ENCODE results near the gene LZTS3.
A peak's percentile ranks its signal among the peaks of the same experiment; 100 is the strongest.
"Not testable (repeated sequence)": the region's sequence is repeated elsewhere in the genome, so short reads cannot be mapped to it uniquely, and the experiment has no call there.

Gene LZTS3

GRCh38 chr20:3192226-3193015 is 19.1 kb upstream of the LZTS3 start:
- DNase-seq (ENCODE audit: low spot score), result no peak

- DNase-seq (ENCODE audit: low spot score), result no peak
These were observed 17.3 kb upstream of the LZTS3 start for GRCh38 chr20:3190681-3191111.

DNA sequence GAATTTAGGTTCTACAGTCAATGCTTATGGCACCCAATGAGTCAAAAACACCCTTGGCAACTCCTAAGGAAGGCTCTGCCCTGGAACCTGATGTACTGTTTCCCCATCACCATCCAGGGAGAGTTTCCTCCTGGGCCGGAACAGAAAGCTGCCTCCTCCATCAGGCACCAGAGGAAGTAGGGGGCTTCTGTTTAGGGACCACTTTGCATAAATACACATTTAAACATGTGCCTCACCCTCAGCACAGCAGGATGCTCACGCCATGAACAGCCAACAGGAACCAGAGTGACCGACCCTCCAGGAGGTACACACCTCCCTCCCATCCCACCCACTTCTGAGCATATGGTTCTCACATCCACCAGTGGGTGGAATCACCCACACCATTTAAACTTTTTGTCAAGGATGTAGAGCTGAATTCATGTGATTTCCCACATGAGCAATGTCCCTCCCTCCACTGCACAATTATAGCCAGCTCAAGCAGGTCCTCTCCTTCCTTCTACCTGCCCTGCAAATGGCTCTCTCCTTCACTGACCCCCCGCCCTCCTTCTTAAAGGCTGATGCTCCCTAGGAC is 16.3 kb upstream of the LZTS3 start:
- DNase-seq (ENCODE audit: low spot score), result no peak

- DNase-seq (ENCODE audit: low spot score), result no peak
These were observed 15.6 kb upstream of the LZTS3 start for GRCh38 chr20:3188823-3189413.

- DNase-seq (ENCODE audit: low spot score), result not testable (repeated sequence)
These were observed 14.5 kb upstream of the LZTS3 start for GRCh38 chr20:3187861-3188260.

- DNase-seq (ENCODE audit: low spot score), result no peak
These were observed 10.7 kb upstream of the LZTS3 start for GRCh38 chr20:3183896-3184612.

- not testable (repeated sequence) for DNase-seq (ENCODE audit: low spot score)
These were observed 9.1 kb upstream of the LZTS3 start for GRCh38 chr20:3182429-3182828.

DNA sequence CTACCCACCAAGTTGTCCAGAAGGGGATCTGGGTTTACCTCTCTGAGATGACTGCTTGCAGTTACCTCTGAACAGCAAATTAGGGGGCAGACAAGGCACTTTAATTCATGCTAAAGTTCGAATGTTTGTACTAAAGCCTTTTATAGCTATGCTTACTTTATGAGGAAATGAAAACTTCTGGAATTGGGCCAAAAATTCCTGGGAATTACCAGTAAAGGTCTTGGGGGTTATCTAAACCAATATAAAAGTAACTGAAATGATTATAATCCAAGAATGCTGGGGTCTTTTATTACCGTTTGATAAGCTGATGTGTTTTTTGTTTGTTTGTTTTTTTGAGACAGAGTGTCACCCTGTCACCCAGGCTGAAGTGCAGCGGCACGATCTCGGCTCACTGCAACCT is 7.9 kb upstream of the LZTS3 start:
- DNase-seq (ENCODE audit: low spot score), result no peak

GRCh38 chr20:3180319-3180718 is 7.0 kb upstream of the LZTS3 start:
- DNase-seq (ENCODE audit: low spot score), result no peak

DNA sequence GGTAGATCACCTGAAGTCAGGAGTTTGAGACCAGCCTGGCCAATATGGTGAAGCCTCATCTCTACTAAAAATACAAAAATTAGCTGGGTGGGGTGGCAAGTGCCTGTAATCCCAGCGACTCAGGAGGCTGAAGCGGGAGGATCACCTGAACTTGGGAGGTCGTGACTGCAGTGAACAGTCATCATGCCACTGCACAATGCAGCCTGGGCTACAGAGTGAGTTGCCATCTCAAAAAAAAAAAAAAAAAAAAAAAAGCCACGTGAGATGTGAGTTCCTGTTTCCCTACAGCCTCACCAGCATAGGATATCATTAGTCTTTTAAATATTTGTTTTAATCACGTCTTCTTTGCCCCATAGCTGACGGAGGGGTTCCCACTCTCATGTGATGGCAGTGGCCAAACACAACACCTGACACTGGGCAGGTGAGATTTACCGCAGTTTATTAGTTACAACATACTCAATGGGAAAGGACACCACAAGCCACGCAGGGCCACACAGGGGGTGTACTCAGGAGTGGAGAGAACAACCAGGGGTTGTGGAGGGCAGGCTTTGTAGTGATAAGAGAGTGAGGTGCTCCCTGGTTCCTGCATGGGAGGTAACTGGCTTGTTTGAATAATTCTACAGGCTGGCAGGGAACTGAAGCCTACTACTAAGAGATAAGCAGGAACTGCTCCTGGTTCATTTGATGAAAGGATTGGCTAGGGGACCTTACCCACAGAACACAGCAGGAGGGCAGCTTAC is 4.6 kb upstream of the LZTS3 start:
- DNase-seq (ENCODE audit: low spot score), result no peak

GRCh38 chr20:3175270-3175669 is 1.9 kb upstream of the LZTS3 start:
- DNase-seq (ENCODE audit: low spot score), result no peak

GRCh38 chr20:3174442-3175261 is 1.3 kb upstream of the LZTS3 start:
- peak; percentile 65 for DNase-seq (ENCODE audit: low spot score)

GRCh38 chr20:3173610-3174441 is 477 bp upstream of the LZTS3 start:
- DNase-seq (ENCODE audit: low spot score), result peak; percentile 91

GRCh38 chr20:3172126-3172932 is 1.0 kb downstream of the LZTS3 start:
- no peak for DNase-seq (ENCODE audit: low spot score)

DNA sequence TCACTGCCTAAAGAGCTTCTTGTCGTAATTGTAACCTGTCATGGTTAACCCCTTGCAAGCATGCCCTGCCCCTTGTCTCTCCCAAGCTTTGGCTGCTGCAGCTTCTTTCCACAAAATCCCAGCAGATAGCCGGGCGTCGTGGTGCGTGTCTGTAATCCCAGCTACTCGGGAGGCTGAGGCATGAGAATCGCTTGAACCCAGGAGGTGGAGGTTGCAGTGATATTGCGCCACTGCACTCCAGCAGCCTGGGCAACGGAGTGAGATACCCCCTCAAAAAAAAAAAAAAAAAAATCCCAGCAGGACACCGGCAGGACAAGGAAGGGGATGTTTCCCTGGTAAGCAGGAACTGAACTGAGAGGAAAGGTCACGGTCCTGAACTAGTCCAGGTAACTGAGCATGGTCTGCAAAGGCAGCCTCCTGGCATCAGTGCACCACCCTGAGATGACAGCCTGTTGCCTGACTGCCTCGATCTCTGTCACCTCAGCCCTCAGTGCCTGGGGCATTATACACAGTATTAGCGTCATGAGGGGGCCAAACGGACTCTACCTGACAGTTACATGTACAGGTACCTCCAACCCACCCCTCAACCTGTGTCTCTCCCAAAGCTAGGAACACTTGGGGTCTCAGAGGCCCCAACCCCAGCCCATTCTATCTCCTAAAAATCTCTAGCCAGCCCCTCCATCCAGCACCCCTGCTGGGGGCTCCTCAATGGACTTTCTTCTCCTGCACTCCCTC is 1.8 kb downstream of the LZTS3 start:
- no peak for DNase-seq (ENCODE audit: low spot score)

GRCh38 chr20:3168829-3169590 is 4.3 kb downstream of the LZTS3 start:
- DNase-seq (ENCODE audit: low spot score), result no peak

GRCh38 chr20:3168079-3168828 is 5.1 kb downstream of the LZTS3 start:
- no peak for DNase-seq (ENCODE audit: low spot score)
